Left lobe of liver (tissue), 2 donors: ENCODE data around the gene RASAL1. TPM values are rescaled to one million over a fixed set of nuclear protein-coding genes. Genes with fewer than 3 reads are reported as not detected.

Experiments
- ATAC-seq: fragments of 200-7000 bp; cut with Tn5 transposase; one replicate; pipeline ENCODE4 v1.9.1; 2020; ENCODE audit warnings: mild to moderate bottlenecking, moderate library complexity
- DNase-seq: peaks from one replicate; pipeline ENCODE4 v3.0.0-alpha.2; 2020; ENCODE audit warnings: low spot score
- total RNA-seq: library from RNA; stranded (reverse); gene quantifications from one replicate; pipeline ENCODE4 v1.2.1, GENCODE V29; 2021
- donor health status: DM: no; HTN: no; CAD: no; lungs with moderate emphysema.
- donor health status: DM: no; HTN: yes; CAD: no.

Gene RASAL1
- total RNA-seq, 1 donor from 2014 or later: 0.25 TPM

GRCh38 chr12:113162102-113163029 is 26.8 kb upstream of the RASAL1 start:
- peak; percentile 85 for ATAC-seq
- peak; percentile 79 for DNase-seq

GRCh38 chr12:113161415-113162016 is 26.0 kb upstream of the RASAL1 start:
- DNase-seq (no peak), ATAC-seq (no peak)

GRCh38 chr12:113159937-113160336 is 24.4 kb upstream of the RASAL1 start:
- ATAC-seq (no peak), DNase-seq (no peak)

- ATAC-seq: peak; percentile 55
Measured at GRCh38 chr12:113158439-113159203, 23.1 kb upstream of the RASAL1 start.

GRCh38 chr12:113157218-113157859 is 21.8 kb upstream of the RASAL1 start:
- no peak for ATAC-seq

More at GRCh38 chr12:113158439-113159203, 23.1 kb upstream of the RASAL1 start:
- no peak for DNase-seq

GRCh38 chr12:113155646-113156045 is 20.1 kb upstream of the RASAL1 start:
- DNase-seq: no peak
- ATAC-seq: no peak

More at GRCh38 chr12:113157218-113157859, 21.8 kb upstream of the RASAL1 start:
- DNase-seq: no peak

GRCh38 chr12:113155060-113155459 is 19.5 kb upstream of the RASAL1 start:
- no peak for ATAC-seq
- DNase-seq: no peak

GRCh38 chr12:113154351-113154973 is 18.9 kb upstream of the RASAL1 start:
- ATAC-seq (peak; percentile 17), DNase-seq (no peak)

- ATAC-seq (peak; percentile 96), DNase-seq (peak; percentile 72)
Measured at GRCh38 chr12:113152835-113153814, 17.6 kb upstream of the RASAL1 start.

GRCh38 chr12:113152196-113152834 is 16.8 kb upstream of the RASAL1 start:
- ATAC-seq (no peak), DNase-seq (no peak)

- ATAC-seq: no peak
Measured at GRCh38 chr12:113151655-113152054, 16.1 kb upstream of the RASAL1 start.

GRCh38 chr12:113149361-113150150 is 14.0 kb upstream of the RASAL1 start, which contains the start of gene CFAP73:
Gene CFAP73, plus strand, starts transcription at chr12:113149724. Its CDS starts 134 bp downstream, at chr12:113149858.
- DNase-seq (no peak), ATAC-seq (no peak)

More at GRCh38 chr12:113151655-113152054, 16.1 kb upstream of the RASAL1 start:
- DNase-seq: no peak

- no peak for ATAC-seq
Measured at GRCh38 chr12:113146999-113147398, 11.4 kb upstream of the RASAL1 start.

GRCh38 chr12:113145720-113146551 is 10.4 kb upstream of the RASAL1 start:
- ATAC-seq (peak; percentile 38), DNase-seq (no peak)

More at GRCh38 chr12:113146999-113147398, 11.4 kb upstream of the RASAL1 start:
- no peak for DNase-seq

- ATAC-seq (no peak), DNase-seq (no peak)
Measured at GRCh38 chr12:113144806-113145205, 9.2 kb upstream of the RASAL1 start.

- ATAC-seq: no peak
- no peak for DNase-seq
Measured at GRCh38 chr12:113143959-113144358, 8.4 kb upstream of the RASAL1 start.

- DNase-seq (no peak), ATAC-seq (peak; percentile 38)
Measured at GRCh38 chr12:113142886-113143332, 7.3 kb upstream of the RASAL1 start.
